WI38 (cell line): ENCODE results near the gene USH2A.

ENCODE experiments used
- H3K4me3 ChIP-seq: 2 replicates; pipeline ENCODE4 v1.5.1; 2011; ENCODE audit warnings: low read depth, mild to moderate bottlenecking, control low read depth, low read length
- TF ChIP-seq, protein P1 (sequence below): IDR thresholded peaks from 2 replicates; pipeline ENCODE4 v1.5.1; 2012; ENCODE audit warnings: low read depth, mild to moderate bottlenecking, control low read depth, low read length

Gene USH2A

DNA sequence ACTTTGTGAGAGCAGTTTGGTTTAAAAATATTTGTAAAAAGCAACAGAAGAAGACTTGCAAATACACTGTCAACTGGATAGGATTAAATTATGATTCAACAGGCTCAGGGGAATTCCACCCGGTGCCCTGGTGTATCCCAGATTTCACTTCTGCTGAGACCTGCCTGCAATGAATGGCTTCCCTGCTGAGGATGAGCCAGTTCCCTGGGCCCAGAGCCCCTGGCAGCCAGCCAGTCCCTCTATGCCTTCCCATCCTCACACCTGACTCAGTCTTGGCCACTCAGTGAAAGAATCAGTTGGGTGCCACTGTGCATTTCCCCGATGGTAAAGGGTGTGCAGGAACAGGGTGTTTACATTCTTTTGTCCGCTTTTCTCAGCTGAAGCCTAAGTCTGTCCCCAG, 791.8 kb downstream of the USH2A start:
- no peak overlapping the region for H3K4me3 ChIP-seq
- TF ChIP-seq, protein P1, sequence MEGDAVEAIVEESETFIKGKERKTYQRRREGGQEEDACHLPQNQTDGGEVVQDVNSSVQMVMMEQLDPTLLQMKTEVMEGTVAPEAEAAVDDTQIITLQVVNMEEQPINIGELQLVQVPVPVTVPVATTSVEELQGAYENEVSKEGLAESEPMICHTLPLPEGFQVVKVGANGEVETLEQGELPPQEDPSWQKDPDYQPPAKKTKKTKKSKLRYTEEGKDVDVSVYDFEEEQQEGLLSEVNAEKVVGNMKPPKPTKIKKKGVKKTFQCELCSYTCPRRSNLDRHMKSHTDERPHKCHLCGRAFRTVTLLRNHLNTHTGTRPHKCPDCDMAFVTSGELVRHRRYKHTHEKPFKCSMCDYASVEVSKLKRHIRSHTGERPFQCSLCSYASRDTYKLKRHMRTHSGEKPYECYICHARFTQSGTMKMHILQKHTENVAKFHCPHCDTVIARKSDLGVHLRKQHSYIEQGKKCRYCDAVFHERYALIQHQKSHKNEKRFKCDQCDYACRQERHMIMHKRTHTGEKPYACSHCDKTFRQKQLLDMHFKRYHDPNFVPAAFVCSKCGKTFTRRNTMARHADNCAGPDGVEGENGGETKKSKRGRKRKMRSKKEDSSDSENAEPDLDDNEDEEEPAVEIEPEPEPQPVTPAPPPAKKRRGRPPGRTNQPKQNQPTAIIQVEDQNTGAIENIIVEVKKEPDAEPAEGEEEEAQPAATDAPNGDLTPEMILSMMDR, result no peak

DNA sequence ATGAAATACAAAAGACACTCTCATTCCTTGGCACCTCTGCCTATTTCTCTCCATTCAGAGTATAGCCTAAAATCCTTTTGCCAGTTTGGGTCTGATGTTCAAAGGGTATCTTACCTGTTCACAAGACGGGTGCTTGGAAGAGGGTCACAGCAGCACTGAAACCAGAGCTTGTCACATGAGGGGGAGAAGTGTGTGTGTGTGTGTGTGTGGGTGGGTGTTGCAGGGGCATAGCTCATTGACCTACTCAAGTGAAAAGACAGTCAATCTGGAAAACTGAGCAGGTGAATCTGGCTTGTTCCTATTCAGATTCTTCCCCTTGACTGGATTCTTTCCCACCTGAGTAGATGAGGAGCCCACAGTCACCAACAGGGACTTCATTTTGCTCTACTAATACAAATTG, 792.2 kb downstream of the USH2A start:
- no peak overlapping the region for H3K4me3 ChIP-seq
- TF ChIP-seq, protein P1, result no peak

DNA sequence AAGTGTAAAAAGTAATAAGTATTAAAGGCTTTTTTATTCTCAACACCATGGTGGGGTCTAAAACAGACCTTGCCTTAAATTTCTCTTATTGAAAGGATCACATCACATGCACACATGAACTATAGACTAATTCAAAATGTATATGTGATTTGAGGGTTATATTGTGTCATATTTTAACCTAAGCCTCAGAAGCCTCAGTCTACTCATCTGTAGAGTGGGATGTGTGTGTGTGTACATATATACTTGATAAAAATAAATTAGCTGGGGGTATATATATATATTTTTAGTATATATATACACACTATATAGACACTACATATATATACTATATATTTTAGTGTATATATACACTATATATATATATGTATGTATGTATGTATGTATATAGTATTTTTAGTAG, 797.3 kb downstream of the USH2A start:
- TF ChIP-seq, protein P1, result no peak
- no peak overlapping the region for H3K4me3 ChIP-seq

DNA sequence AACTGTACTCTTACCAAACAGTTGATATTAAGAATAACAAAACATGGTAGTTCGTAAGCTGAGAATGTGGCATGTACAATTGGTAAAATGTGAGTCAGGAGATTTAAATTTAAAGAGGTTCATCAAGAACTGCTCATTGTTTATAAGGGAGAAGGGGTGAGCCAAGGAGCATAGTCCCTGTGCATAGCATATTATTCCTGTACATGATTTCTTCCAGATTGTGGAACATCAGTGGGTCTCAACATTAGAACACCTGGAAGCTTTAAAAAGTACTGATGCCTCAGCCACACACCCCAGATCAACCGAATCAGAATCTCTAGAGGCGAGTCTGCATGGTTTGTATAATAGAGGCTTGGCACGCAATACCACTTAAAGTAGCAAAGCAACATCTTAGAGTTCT, 800.1 kb downstream of the USH2A start:
- H3K4me3 ChIP-seq, result no peak overlapping the region
- TF ChIP-seq, protein P1, result no peak

DNA sequence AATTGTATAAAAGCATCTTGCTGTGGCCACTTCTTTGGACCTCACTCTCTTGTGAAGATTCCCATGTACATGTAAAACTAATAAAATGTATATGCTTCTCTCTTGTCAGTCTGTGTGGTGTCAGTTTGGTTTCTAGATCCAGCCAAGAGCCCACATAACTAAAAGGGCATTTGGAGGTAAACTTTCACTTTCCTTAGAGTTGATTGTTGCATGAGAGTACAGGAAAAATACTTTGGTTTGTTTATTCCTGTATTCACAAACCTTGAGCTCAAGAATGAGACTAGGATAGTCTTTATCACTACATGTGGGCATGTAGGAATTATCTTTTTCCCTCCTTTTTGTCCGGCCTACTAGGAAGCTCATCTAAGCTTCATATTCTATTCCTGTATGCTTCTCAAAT, 805.3 kb downstream of the USH2A start:
- TF ChIP-seq, protein P1, result no peak

DNA sequence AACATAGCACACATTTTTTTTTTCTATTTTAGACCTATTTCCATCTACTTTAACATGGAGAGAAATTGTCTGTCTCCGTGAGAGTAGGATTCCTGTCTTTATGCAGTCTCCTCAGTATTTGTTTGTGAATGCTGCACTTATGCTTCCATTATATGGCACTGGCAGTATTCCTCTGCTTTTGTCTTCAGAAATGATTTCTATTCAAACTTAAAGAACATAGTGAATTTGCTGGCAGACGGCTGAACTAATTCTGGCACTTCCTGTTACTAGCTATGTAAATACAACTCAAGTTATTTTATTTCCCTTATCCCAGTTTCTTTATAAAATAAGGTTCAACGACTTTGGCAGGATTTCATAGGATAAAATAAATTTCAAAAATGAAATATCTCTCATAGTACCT, 810.9 kb downstream of the USH2A start:
- H3K4me3 ChIP-seq, result no peak overlapping the region
- TF ChIP-seq, protein P1, result no peak

More for the DNA sequence above, 805.3 kb downstream of the USH2A start:
- no peak overlapping the region for H3K4me3 ChIP-seq

DNA sequence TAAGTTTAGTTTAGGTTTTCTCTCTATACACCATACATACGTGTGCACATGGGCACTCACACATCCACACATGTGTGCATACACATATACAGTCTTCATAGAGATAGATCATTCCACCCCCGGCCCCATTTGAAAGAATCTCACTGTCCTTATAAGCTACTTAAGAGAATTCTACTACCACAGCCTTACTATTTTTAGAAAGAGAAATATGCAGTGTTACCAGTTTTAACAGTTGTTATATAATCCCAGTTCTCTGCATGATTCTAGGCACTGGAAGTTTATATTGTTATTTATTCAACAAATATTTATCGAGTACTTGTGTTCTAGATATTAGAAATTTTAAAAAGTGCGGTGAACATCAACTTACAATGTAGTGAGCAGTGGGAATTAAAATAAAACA, 814.6 kb downstream of the USH2A start:
- H3K4me3 ChIP-seq, result no peak overlapping the region
- TF ChIP-seq, protein P1, result no peak
